Kidney (tissue), 14 donors: ENCODE data around the gene NBPF6. TPM values are rescaled to one million over a fixed set of nuclear protein-coding genes. Genes with fewer than 3 reads are reported as not detected.
"Not testable (repeated sequence)": the region's sequence is repeated elsewhere in the genome, so short reads cannot be mapped to it uniquely, and the experiment has no call there.

Experiments
- DNase-seq, 5 donors: peaks; one replicate each; pipeline ENCODE4 v3.0.0-alpha.2; 2013 to 2020
- FAIRE-seq: peaks from 2 replicates; lab custom pipeline; 2012; peaks lifted over from hg19 to GRCh38; lab: Jason Lieb, UNC
- H3K27ac ChIP-seq, 2 donors: one replicate each; pipeline ENCODE4 v1.7.0; 2013; ENCODE audit warnings: low read depth in 2 of 2, low read length in 2 of 2, inconsistent platforms in 1 of 2
- H3K27me3 ChIP-seq: one replicate; pipeline ENCODE4 v1.7.1; 2013; ENCODE audit warnings: low read length, inconsistent platforms; ENCODE audit not compliant: control insufficient read depth, insufficient read depth
- H3K36me3 ChIP-seq, 3 donors: one replicate each; pipeline versions ENCODE4 v1.7.0 to v1.7.1; 2013; ENCODE audit warnings: low read length in 3 of 3, control low read depth in 1 of 3, inconsistent platforms in 1 of 3; ENCODE audit not compliant: insufficient read depth in 3 of 3, control insufficient read depth in 2 of 3
- H3K4me1 ChIP-seq, 3 donors: one replicate each; pipeline versions ENCODE4 v1.7.0 to v1.7.1; 2013; ENCODE audit warnings: low read length in 3 of 3, inconsistent platforms in 1 of 3, low read depth in 1 of 3; ENCODE audit not compliant: control insufficient read depth in 2 of 3, insufficient read depth in 2 of 3
- H3K4me3 ChIP-seq, 3 donors: one replicate each; pipeline versions ENCODE4 v1.7.0 to v1.8.1; 2013; ENCODE audit warnings: low read length in 3 of 3, control low read depth in 1 of 3, inconsistent platforms in 1 of 3
- H3K9ac ChIP-seq, 3 donors: one replicate each; pipeline versions ENCODE4 v1.7.0 to v1.7.1; 2013; ENCODE audit warnings: low read length in 3 of 3, control low read depth in 1 of 3, inconsistent platforms in 1 of 3
- H3K9me3 ChIP-seq, 3 donors: one replicate each; pipeline versions ENCODE4 v1.7.0 to v1.7.1; 2013; ENCODE audit warnings: low read length in 3 of 3, control low read depth in 1 of 3, inconsistent platforms in 1 of 3; ENCODE audit not compliant: control insufficient read depth in 2 of 3, insufficient read depth in 1 of 3
- intact Hi-C: fragments of 100-400 bp; cut with DNase I; formaldehyde crosslinking; loops from one replicate; pipeline ENCODE4 v1.11.1; 2022
- polyA plus RNA-seq: library from polyadenylated mRNA; stranded (reverse); fragments of 350-450 nt; fragmentation: Illumina TruSeq; extraction: RNeasy Lipid Tissue Mini Kit (QIAGEN cat#74804); gene quantifications from one replicate; pipeline ENCODE4 v1.2.3, GENCODE V29; 2014; ENCODE audit warnings: low read depth, low replicate concordance; ENCODE audit not compliant: insufficient read depth
- total RNA-seq: library from RNA; stranded (reverse); fragmentation: NEBNext Ultra II Directional; extraction: Animal tissue kit (Norgen Biotek cat#: 25700); gene quantifications from one replicate; pipeline ENCODE4 v1.2.1, GENCODE V29; 2021
- TF ChIP-seq, protein P1 (sequence below): IDR thresholded peaks from 3 replicates; pipeline ENCODE4 v1.5.1; 2012; ENCODE audit warnings: mild to moderate bottlenecking, moderate library complexity, borderline replicate concordance; ENCODE audit not compliant: insufficient read depth; ENCODE audit errors: extremely low read depth
- donor health status: control.
- donor health status: control.
- donor health status: control.
- donor health status: control.
- donor health status: control.
- donor health status: DM: yes; HTN: yes; CAD: no.
- donor health status: Normal renal cell carcinoma (clear cell type).

The NBPF6 gene
- total and polyA plus RNA-seq, 2 donors from 2014 or later: not detected

- Histone ChIP-seq H3K9me3 (peaks cover 0 to 9% (median 2%) of the 10 kb centered on the region in 3 donors), H3K4me3 (no peak overlapping the region), H3K4me1 (no peaks in the 10 kb centered on the region), H3K9ac (no peak overlapping the region), H3K27me3 (no peaks in the 10 kb centered on the region), H3K27ac (no peak overlapping the region), H3K36me3 (no peaks in the 10 kb centered on the region)
- TF ChIP-seq, protein P1, sequence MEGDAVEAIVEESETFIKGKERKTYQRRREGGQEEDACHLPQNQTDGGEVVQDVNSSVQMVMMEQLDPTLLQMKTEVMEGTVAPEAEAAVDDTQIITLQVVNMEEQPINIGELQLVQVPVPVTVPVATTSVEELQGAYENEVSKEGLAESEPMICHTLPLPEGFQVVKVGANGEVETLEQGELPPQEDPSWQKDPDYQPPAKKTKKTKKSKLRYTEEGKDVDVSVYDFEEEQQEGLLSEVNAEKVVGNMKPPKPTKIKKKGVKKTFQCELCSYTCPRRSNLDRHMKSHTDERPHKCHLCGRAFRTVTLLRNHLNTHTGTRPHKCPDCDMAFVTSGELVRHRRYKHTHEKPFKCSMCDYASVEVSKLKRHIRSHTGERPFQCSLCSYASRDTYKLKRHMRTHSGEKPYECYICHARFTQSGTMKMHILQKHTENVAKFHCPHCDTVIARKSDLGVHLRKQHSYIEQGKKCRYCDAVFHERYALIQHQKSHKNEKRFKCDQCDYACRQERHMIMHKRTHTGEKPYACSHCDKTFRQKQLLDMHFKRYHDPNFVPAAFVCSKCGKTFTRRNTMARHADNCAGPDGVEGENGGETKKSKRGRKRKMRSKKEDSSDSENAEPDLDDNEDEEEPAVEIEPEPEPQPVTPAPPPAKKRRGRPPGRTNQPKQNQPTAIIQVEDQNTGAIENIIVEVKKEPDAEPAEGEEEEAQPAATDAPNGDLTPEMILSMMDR: no peak
- intact Hi-C loops: no loop called here
- DNase-seq (no peak), FAIRE-seq (no peak)
Measured at GRCh38 chr1:108478429-108479015, 28.4 kb downstream of the NBPF6 start.

DNA sequence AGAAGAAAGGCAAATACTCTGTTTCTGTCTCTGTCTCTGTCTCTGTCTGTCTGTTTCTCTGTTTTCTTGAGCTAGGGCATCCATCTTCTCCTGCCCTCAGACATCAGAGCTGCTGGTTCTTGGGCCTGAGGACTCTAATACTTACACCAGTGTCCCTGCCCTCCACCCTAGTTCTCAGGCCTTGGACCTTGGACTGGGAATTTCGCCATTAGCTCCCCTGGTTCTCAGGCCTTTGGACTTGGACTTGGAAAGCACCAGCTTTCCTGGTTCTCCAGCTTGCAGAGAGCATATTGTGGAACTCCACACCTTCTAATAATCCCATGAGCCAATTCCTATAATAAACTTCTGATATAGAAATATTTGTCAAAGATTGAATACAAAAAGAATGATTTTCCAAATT is 32.6 kb downstream of the NBPF6 start:
- intact Hi-C loops: no loop called here
- TF ChIP-seq, protein P1: no peak
- H3K27me3 ChIP-seq: no peaks in the 10 kb centered on the region
- no peaks in the 10 kb centered on the region for H3K4me1 ChIP-seq
- no peak overlapping the region for H3K27ac ChIP-seq
- FAIRE-seq (no peak), DNase-seq (no peak)
- H3K4me3 ChIP-seq: no peak overlapping the region
- H3K9ac ChIP-seq: no peak overlapping the region
- H3K36me3 ChIP-seq: no peaks in the 10 kb centered on the region
- H3K9me3 ChIP-seq: peaks cover 0 to 9% (median 2%) of the 10 kb centered on the region in 3 donors

DNA sequence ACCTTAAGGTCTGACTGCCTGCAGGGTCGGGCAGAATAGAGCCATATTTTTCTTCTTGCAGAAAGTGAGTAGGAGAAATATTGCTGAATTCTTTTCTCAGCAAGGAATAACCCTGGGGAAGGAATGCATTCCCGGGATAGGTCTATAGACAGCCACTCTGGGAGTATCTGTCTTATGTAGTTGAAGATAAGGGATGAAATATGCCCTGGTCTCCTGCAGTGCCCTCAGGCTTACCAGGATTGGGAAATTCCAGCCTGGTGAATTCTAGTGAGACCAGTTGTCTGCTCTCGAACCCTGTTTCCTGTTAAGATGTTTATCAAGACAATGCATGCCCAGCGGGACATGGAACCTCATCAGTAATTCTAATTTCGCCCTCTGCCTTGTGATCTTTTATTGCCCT is 35.8 kb downstream of the NBPF6 start:
- H3K27ac ChIP-seq, intact Hi-C loops, H3K9ac ChIP-seq, H3K36me3 ChIP-seq, FAIRE-seq, H3K27me3 ChIP-seq, H3K9me3 ChIP-seq, H3K4me3 ChIP-seq, H3K4me1 ChIP-seq, DNase-seq: not testable (repeated sequence)

GRCh38 chr1:108486707-108487106 is 36.6 kb downstream of the NBPF6 start:
- intact Hi-C loops, H3K9me3 ChIP-seq, H3K27ac ChIP-seq, H3K4me1 ChIP-seq, H3K4me3 ChIP-seq, H3K27me3 ChIP-seq, DNase-seq, FAIRE-seq, H3K36me3 ChIP-seq, H3K9ac ChIP-seq: not testable (repeated sequence)

DNA sequence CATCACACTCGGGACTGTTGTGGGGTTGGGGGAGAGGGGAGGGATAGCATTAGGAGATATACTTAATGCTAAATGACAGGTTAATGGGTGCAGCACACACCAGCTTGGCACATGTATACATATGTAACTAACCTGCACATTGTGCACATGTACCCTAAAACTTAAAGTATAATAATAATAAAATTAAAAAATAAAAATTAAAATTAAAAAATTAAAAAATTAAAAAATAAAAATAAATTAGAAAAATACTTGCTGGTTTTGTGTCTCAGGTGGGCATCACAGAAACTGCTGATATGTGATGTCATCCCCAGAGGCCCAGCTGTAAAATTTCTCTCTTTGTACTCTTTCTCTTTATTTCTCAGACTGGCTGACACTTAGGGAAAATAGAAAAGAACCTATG is 44.9 kb downstream of the NBPF6 start:
- DNase-seq, FAIRE-seq, H3K27ac ChIP-seq, H3K9ac ChIP-seq, H3K4me1 ChIP-seq, H3K4me3 ChIP-seq, H3K27me3 ChIP-seq, H3K9me3 ChIP-seq, intact Hi-C loops, H3K36me3 ChIP-seq: not testable (repeated sequence)

DNA sequence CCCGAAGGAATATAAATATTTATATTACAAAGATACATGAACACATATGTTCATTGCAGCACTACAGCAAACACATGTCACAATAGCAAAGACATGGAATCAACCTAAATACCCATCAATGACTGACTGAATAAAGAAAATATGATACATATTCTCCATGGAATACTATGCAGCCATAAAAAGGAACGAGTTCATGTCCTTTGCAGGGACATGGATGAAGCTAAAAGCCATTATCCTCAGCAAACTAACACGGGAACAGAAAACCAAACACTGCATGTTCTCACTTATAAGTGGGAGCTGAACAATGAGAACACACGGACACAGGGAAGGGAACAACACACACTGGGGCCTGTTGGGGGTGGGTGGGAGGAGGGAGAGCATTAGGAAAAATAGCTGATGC is 46.7 kb downstream of the NBPF6 start:
- DNase-seq, intact Hi-C loops, FAIRE-seq: not testable (repeated sequence)

More for the DNA sequence above, 46.7 kb downstream of the NBPF6 start:
- not testable (repeated sequence) for H3K36me3 ChIP-seq, H3K27me3 ChIP-seq, H3K27ac ChIP-seq, H3K4me3 ChIP-seq, H3K9ac ChIP-seq, H3K4me1 ChIP-seq, H3K9me3 ChIP-seq
